GM18498 (cell line): ENCODE measurements around the gene BHLHE40.

ENCODE experiments used
- ATAC-seq: cut with Tn5 transposase; IDR thresholded peaks from one replicate; pipeline ENCODE4 v1.9.1; 2021; ENCODE audit warnings: mild to moderate bottlenecking, moderate library complexity; ENCODE audit not compliant: unreplicated experiment

The BHLHE40 gene

DNA sequence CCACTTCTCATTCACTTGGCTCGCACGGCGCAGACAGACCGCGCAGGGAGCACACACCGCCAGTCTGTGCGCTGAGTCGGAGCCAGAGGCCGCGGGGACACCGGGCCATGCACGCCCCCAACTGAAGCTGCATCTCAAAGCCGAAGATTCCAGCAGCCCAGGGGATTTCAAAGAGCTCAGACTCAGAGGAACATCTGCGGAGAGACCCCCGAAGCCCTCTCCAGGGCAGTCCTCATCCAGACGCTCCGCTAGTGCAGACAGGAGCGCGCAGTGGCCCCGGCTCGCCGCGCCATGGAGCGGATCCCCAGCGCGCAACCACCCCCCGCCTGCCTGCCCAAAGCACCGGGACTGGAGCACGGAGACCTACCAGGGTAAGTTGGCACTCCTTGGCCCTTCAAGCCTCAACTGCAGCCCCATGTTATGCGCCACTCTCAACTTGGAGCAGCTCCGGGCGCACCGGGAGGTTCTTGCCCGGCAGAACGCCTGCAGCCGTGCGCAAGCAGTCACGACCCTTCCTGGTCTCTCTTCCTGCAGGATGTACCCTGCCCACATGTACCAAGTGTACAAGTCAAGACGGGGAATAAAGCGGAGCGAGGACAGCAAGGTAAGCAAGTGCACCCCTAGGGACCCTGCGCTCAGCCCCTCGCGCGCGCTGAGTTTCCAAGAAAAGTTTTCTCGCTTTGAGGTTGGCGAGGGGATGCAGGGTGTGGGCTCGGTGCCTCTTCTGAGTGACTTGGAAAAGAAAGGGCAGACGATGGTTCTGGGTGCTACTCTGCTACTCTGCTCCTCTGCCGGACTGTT is at the start of gene BHLHE40:
TSS of gene BHLHE40 (plus strand) at position 10 of the 801 bp plus-strand sequence. CDS start at position 292, 282 bp downstream.
- peak; percentile 3 for ATAC-seq

DNA sequence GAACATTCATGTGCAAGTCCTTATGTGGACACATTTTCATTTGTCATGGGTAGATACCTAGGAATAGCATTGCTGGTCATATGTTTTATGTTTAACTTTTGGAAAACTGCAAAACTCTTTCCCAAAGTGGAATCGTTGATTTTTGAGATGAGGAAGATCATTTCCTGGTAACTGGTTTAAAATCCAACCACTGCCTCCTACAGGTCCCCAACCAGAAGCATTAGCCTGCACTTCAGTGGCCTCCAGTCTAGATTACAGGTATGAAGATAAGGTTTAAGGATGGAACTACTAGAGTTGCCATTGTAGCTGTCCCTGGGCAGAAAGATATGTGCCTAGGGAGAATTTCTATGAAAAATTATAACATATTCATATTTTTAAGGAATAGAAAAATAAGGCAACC is 48.7 kb upstream of the BHLHE40 start:
- ATAC-seq, result no peak

DNA sequence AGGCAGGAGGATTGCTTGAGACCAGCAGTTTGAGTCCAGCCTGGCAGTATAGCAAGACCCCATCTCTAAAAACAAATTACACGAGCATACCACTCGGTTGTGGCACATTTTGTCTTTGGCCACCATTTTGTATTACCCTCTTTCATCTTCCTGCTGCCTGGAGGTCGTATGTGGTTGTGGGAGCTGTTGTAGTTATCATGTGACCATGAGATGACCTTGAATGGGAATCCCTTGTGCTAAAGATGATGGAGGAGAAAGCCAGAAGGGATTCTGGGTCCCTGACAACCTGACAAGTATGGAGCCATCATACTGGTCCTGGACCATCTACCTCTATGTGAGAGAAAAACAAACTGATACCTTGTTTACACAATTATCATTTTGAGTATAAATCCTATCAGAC is 45.2 kb upstream of the BHLHE40 start:
- no peak for ATAC-seq

DNA sequence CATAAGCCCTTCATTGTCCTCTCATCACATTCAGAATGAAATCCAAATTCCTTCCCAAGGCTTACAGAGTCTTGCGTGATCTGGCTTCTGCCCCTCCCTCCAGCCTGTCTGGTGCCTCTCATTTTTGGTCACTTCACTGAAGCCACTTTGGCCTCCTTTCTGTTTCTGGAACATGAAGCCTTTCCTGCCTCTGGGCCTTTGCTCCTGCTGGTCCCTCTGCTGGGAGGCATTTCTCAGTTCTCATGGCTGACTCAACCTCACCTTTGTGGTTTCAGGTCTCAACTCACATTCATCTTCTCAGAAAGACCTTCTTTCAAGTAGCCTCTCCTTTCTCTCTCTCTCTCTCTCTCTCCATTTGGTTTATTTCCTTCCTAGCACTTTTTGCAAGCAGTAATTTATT is 43.9 kb upstream of the BHLHE40 start:
- ATAC-seq, result peak; percentile 70

DNA sequence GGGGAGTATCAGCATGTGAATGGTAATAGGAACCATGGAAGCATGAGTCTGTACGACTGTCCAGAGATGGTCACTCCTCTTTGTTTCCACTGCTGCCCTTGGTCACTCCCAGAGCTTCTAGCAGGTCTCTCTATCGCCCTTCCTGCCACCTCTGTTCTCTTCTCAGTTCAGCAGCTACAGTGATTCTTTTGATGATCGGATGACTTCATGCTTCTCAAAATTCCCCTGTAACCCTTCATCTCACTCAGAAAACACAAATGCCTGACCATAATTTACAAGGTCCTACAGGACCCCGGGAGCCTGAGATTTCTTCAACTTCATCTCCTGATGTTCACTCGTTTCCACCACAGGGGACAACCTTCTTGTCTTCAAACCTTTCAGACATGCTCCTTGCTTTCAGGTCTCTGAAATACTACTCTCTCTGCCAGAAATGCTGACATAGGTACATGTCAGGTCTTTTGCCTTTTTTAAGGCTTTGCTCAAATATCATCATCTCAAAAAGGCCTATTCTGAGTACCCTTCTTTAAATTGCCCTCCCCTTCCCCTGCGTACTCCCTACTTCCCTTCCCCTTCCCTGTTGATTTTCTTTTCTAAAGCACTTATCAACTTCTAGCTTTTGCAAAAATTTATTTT is 42.1 kb upstream of the BHLHE40 start:
- ATAC-seq, result no peak

DNA sequence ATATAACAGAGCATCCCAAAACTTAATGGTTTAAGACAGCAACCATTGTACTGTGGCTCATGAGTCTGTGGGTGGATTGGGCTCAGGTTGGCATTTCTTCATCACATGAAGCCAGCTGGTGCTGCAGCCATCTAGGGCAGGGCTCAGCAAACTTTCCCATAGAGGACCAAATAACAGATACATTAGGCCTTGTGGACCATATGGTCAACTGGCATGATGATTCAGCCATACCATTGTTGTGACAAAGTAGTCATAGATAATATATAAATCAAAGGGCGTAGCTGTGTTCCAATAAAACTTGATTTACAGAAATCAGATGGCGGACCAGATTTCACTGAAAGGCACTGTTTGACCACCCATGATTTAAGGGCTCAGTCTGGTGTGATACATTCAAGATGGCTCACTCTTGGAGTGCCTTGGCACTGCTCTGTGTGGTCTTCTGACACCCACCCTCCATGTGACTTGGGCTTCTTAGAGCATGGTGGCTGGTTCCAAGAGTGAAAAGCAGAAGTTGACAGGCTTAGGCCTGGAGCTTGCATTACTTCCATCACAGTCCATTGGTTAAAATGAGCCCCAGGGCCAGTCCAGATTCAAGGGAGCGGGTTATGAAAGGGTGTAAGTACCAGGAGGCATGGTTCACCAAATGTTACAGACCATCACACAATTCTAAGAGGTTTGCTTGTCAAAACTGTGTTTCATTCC is 40.8 kb upstream of the BHLHE40 start:
- no peak for ATAC-seq

DNA sequence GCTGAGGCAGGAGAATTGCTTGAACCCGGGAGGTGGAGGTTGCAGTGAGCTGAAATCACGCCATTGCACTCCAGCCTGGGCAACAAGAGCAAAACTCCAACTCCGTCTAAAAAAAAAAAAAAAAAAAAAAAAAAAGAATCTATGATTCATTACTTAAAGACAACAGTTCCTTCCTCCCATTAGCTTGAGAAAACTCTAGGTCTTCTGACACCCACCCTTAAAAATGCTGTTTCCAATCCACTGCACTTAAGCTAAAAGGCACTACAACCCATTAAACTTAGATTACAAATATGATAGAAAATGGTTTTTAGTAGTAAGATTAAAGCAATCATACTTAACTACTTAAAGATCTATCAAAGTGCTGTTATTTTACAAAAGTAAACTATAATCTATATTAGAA is 40.0 kb upstream of the BHLHE40 start:
- ATAC-seq, result no peak

DNA sequence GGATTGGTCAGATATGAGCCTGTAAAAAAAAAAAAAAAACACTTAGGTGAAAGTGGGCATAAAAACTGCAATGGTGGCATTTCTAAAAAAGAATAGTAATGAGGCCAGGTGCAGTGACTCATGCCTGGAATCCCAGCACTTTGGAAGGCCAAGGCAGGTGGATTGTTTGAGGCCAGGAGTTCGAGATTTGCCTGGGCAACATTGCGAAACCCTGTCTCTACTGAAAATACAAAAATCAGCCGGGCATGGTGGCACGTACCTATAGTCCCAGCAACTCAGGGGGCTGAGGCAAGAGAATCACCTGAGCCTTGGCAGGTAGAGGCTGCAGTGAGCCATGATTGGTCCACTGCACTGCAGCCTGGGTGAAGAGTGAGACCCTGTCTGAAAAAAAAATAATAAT is 38.3 kb upstream of the BHLHE40 start:
- ATAC-seq, result no peak

DNA sequence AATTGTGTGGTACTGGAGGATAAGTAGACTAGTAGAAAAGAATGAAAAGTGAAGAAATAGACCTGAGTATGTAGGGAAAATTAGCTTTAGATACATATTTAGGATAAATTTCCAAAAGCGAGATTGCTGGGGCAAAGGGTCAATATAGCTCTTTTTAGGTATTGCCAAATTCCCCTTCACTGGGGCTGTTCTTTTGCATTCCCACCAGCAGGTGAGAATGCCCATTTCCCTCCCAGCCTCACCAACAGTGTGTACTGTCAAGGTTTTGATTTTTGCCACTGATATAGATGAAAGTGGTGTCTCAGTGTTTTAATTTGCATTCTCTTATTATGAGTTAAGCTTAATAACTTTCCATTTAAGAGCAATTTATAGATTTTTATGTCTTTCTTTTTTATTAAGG is 35.7 kb upstream of the BHLHE40 start:
- ATAC-seq, result no peak

DNA sequence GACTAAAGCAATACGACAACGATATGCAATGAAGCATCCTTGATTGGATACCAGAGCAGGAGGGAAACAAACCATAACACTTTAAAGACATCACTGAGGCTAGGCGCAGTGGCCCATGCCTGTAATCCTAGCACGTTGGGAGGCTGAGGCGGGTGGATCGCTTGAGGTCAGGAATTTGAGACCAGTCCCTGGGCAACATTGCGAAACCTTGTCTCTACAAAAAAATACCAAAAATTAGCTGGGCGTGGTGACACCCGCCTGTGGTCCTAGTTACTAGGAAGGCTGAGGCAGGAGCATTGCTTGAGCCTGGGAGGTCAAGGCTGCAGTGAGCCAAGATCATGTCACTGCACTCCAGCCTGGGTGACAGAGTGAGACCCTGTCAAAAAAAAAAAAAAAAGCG is 33.9 kb upstream of the BHLHE40 start:
- ATAC-seq, result no peak

DNA sequence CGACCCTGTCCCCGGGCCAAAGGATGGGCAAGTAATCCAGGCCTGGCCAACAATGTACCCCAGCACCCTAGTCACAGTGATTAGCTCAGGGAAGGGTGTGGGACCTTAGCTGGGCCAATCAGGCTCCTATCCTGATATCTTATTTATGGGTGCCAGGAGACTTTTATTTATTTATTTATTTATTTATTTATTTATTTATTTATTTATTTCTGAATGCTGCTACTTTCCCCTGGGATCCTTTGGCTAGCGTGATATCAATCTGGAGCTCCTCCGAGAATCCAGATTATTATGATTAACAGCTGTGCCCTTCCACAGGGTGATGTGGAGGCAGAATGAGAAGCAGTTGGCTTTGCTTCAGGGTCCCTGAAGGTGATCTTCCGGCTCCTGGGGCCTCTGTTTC is 32.2 kb upstream of the BHLHE40 start:
- ATAC-seq, result no peak

DNA sequence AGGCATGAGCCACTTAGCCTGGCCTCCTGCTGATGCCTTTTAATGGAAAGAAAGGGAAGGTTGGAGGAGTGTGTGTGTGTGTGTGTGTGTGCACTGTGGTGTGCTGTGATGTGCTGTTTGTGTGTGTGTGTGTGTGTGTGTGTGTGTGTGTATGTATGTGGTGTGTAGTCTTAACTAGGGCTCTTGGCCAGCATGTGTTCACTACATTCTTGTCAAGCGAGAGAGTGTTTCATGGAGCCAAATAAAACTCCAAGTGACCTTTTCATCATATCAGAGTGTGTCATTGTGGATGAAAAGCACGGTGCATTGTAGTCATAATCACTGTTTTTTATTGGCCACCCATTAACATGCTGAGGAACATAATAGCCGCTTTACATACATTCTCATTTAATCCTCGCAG is 30.8 kb upstream of the BHLHE40 start:
- no peak for ATAC-seq

DNA sequence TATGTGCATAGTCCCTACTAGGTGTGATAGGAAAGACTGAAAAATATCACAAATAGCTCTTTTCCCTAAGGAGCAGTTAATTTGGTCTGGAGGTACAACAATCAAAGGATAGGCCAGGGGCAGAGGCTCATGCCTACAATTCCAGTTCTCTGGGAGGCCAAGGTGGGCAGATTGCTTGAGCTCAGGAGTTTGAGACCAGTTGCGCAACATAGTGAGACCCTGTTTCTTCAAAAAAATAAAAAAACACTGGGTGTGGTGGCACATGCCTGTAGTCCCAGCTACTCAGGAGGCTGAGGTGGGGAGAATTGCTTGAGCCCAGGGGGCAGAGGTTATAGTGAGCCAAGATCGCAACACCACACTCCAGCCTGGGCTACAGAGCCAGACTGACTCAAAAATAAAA is 30.2 kb upstream of the BHLHE40 start:
- ATAC-seq, result no peak

DNA sequence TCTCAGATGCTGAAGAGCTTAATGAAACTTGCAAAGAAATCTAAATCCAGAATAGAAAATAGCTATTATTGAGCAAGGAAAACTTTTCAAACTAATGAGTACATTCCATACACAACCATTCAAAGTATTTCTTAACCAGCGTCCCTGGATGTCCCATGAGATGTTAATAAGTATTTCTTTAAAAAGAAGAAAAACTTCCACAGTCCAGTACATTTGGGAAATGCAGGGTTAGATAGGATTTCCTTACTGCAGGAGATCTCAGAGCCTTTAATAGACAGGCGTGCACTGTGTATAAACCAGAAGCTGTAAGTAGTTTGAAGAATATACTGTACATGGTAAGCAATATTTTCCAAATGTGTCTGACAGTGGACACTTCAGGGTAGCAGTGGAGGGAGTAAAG is 29.6 kb upstream of the BHLHE40 start:
- ATAC-seq, result no peak

DNA sequence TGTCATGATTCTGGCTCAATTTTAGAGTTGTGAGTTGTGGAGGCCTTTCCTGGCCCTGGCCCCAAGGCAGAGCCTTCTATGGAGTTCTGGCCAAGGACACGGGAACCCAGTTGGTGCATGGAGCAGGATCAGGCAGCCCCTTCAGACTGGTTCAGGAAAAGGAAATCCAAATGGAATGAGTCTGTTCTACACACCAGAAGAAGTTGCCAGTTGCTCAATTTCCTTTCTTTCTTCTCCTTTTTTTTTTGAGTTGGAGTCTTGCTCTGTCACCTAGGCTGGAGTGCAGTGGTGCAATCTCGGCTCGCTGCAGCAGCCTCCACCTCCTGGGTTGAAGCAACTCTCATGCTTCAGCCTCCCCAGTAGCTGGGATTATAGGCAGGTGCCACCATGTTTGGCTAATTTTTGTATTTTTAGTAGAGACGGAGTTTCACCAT is 28.9 kb upstream of the BHLHE40 start:
- no peak for ATAC-seq

DNA sequence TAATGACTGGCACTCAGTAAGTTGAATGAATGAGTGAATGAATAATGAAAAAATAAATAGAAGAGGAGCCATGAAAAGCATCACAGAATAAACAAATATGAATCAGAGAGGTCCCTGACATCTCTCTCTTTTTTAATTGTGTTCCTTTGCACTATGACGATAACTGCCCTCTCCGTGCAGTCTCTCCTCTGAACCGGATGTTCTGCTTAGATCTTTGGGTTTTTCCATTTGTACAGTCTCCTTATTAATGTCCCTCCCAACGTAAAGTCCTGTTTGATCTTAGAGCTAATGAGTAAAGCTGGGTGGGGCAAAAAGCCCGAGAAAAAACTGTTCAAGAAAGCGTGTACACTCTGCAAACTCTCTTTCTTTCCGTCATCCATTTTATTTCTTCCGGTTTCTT is 28.3 kb upstream of the BHLHE40 start:
- no peak for ATAC-seq

DNA sequence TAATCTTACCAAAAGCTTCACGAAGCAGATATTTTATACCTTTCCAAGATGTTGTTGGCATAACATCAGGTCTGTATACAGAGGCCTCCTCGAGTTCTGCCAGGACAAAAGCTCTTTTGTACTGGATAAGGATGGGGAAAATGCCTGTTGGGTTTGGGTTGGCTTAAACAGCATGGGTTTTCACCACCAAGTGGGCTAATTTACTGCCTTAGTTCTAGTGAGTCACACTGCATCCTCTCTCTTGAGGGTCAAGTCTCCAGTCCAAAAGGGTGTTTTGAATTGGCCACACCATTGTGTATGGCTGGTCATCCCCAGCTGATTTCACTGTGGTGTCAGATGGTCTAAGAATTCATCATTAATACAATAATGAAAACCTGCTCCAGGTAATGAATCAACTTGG is 26.1 kb upstream of the BHLHE40 start:
- no peak for ATAC-seq

DNA sequence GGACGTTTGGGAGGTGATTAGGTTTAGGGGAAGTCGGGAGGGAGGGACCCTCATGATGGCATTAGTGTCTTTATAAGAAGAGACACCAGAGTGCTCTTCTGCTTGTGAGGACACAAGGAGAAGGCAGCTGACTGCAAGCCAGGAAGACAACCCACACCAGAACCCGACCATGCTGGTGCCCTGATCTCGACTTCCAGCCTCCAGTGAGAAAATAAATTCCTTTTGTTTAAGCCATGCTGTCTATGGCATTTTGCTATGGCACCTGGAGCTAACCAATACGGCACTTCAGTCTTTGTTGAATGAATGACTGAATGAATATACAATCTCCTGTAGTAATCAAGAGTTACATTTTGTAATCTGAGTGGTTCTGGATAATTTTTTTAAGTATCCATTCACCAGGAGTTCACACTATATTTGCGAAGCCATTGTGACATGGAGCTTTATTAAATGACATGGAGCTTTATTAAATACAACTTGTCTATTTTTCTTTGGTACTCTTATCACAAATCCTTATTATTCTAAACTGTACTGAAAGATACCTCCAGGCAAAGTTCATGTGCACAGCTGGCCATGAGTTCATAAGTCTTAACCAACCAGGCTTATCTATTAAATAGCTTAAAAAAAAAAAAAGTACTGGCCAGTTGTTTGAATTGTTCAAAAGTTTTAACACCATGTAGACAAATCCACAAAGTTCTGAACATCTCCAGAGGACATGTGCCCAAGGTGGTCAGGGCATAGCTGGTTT is 24.8 kb upstream of the BHLHE40 start:
- ATAC-seq, result no peak

DNA sequence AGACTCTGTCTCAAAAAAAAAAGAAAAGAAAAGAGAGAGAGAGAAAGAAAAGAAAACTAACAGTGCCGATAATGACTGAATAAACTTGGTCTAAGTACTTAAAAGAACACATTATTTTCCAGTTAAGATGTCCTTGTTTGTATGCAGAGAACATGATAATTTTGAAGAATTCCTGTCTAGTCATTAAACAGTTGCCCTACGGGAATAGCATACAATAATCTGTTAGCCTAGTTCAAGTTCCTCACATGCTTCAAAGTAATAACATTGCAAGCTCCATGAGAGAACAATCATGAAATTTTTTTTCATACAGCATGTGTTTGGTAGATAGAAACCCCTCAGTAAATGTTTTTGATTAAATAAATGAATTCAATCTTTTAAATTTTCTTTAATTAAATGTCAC is 23.1 kb upstream of the BHLHE40 start:
- ATAC-seq, result no peak

DNA sequence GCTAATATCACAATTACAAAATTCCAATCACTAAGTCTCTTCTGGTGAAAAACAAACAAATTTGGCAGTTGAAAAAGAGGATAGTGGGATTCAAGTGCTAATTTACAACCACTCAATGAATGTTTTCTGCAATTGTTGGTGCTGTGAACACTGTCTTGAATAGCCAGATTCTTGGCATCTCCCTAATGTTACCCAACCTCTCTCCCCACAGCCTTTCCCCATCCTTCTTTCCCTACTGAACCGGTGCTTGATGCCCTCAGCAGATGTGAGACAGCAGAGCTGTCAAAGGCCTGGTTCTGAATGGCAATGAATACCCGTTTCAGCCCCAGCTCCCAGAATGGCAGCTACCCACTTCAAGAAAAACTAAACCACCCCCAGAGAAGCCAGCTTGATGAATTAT is 22.5 kb upstream of the BHLHE40 start:
- no peak for ATAC-seq

DNA sequence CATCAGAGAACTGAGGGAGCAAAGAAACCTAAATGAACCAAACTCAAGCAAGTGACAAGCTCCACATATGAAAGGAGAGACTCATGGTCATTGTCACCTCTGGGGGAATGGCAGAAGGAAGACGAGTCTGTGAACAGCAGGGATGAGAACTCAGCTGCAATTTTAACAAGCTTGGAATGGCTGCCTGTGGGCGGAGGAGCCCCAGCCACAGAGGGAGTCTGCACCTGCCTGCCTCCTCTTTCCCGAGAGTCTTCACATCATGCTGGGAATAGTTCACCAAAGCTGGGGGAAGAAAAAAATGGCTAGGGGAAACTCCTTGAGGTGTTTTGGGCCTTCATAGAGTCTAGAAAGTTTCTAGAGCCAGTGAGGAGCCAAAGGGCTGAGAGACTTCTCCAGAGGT is 21.3 kb upstream of the BHLHE40 start:
- no peak for ATAC-seq
